CMK (cell line): Measurements from ENCODE around the gene PTPN4.
"Not testable (repeated sequence)": the region's sequence is repeated elsewhere in the genome, so short reads cannot be mapped to it uniquely, and the experiment has no call there.

Experiments
- DNase-seq: peaks from one replicate; pipeline ENCODE4 v3.0.0-alpha.2; 2010; ENCODE audit warnings: low read depth

The PTPN4 gene

DNA sequence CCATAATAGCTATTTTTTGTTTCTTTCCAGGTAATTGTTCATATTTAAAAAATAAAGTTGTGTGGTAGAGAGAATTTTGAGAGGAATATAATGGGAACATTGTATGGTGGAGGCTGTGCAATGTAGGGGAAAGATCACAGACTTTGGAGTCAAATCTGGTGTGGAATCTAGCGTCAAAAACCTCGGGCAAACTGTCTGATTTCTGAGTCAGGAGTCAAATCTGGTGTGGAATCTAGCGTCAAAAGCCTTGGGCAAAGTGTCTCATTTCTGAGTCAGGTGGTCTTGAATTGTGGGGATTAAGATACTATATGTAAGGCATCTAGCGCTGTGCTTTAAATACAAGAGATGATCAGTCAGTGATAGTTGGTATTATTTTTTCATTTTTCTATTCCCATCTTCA lies 5.1 kb downstream of the PTPN4 start:
- no peak for DNase-seq

DNA sequence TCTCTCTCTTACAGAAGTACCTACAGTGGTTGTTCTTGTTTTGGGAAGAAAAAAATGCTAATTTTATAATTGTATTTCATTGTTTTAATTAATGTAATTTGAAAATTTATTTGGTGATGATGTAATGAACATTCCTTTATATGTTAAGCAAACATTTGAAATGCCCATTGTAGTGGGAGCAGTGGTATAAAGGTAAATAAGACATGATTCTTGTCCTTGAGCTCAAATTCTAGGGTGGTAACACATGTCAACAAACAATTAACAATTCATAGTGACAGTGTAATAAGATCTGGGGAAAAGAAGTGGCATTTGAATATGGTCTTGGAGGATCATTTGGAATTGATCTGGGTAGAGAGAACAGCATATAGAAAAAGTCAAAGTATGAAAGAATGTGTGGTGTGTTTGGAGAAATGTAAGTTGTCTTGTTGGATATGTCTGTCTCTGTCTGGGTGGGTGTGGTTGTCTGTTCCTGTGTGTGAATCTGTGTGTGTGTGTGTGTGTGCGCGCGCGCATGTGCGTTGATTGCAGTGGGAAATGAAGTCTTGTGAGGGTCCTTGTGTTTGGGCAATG lies 5.8 kb downstream of the PTPN4 start:
- DNase-seq: no peak

DNA sequence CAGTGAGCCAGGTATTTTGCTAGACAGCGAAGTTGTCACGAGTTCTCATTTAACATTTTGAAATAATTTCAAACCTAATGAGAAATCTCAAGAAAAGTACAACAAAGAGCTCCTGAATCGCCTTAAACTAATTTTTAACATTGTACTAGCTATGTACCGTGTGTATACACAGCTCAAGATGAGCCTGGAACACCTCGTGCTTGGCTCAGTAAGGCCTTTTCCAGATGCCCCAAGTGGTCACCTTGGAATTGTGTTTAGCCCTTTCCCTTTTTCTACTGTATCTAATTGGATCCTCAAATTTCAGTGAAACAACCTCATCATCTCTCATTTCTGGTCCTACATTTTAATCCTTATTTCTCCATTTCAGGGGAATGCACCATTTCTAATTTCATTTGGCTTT lies 7.2 kb downstream of the PTPN4 start:
- DNase-seq: no peak

DNA sequence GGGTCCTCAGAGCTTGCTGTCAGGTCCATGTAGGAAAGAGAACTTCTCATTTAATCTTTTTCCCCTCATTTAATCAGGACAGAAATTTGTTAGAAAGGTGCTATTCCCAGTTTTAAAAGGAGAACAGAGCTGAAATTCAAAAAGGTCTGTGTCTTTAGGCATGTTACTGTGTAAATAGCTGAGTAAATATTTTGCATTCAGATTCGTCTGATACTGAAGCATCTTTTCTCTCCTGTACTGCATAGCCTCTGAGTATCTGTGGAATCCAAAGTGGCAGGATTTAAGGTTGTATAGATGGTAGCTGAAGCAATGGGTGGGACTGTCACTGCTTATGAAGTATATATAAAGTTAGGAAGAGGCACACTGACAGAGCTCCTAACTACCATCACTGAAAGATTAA lies 9.0 kb downstream of the PTPN4 start:
- DNase-seq: no peak

DNA sequence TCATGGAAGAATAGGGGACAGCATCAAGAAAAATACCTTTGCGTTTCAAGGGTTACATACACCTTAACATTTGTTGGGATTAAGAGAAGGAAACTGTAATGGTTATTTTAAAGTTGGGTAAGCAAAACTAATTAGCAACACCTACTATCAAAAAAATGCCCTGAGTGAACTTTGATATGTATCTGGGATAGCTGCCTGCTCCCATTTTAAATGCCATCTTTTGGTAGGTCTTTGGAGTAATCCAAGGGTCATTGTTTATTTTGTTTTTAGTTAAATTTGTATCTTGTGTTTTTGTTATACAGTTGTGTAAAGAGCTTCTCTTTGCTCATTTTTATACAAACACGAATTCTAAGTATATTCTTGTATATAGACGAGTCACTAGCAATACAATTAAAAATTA lies 9.9 kb downstream of the PTPN4 start:
- DNase-seq: no peak

DNA sequence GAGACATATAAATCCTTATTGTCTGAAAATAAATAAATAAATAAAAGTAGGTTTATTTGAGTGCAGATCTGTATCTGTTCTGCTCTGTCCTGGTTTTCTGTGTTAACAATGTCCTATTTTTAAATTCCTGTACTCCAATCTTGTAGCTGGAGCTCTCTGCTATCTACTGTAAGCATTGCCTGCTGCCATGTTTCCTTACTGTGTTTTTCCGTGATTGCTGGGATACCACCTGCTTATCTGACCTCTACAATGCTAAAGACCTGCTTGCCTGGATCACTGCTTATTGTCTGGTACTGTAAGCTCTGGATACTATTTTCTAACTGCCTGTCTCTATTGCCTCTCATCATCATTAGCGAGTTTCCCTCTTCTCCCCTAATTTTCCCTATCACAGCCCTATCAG lies 11.6 kb downstream of the PTPN4 start:
- DNase-seq: no peak

DNA sequence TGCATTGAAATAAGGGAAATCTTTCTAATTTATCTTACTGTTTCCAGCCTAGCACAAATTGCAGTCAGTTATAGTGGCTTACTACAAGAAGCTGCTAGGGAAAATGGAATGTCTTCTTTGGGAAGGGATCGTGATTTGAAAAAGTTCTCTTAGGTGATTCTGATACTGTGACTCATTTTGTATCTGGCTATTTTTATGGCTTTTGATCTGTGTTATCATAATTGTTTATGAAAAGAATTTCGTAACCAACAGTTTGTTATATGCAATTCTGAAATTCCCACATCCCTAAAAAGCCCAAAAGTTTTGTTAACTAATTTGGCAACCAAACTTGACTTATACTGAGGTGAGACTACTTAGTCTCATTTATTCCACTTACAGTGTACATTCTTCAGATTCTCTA lies 12.4 kb downstream of the PTPN4 start:
- no peak for DNase-seq

DNA sequence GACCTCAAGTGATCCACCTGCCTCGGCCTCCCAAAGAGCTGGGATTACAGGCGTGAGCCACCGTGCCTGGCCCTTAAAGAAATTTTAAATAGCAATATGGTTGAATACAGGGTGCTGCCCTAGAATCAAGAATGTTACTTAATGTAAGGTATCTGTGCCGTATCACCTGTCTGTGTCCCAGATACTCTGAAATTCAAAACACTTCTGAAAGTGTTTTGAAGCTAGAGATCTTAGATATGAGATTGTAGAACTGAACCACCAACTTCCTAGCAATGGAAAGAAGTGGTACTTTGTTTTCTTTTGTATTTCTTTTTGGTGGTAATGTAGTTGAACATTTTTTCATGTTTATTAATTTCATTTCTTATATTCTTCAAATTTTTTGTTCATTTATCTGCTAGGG lies 13.0 kb downstream of the PTPN4 start:
- no peak for DNase-seq

DNA sequence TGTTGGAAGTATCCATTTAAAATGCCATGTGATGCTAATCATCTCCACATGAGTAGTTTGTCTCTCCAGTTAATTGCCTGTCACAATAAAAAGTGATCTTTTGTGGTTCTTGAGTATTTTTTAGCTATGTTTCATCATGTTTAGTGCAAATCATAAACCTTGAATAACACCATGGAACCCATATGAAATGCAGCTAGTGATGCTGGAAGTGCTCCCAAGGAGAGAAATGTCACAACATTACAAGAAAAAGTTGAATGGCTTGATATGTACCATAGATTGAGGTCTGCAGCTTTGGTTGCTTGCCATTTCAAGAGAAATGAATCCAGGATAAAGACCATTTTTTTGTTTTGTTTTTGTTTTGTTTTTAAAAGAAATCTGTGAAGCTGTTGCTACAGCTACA lies 14.3 kb downstream of the PTPN4 start:
- DNase-seq: no peak

DNA sequence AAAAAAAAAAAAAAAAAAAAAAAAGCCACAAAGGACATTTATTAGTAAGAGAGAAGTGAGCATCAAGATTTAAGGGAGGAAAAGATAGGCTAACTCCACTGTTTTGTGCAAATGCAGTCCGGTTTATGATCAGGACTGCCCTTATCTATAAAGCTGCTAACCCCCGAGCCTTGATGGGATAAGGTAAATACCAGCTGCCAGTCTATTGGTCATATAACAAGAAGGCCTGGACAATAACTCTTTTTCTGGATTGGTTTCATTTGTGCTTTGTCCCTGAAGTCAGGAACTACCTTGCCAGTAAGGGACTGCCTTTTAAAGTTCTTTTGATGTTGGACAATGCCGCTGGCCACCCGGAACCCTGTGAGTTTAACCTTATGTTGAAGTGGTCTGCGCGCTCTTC lies 15.4 kb downstream of the PTPN4 start:
- no peak for DNase-seq

DNA sequence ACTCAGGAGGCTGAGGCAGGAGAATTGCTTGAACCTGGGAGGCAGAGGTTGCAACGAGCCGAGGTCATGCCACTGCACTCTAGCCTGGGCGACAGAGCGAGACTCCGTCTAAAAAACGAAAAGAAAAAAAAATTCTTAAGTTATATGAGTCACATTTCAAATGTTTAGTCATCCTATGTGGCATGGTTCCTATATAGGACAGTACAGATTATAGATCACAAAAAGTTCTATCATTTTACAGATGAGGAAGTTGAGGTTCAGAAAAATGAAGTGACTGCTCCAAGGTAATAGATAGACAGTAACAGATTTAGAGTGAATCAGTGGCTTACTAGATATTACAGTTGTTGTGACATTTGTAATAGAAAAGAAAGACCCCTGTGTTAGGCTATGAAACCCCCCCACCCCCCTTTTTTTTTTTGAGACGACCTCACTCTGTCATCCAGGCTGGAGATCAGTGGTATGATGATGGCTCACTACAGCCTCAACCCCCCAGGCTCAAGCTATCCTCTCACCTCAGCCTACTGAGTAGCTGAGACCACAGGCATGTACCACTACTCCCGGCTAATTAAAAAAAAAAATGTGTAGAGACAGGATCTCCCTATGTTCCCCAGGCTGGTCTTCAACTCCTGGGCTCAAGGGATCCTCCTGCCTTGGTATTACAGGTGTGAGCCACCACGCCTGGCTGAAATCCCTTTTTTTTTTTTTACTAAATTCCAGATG lies 22.7 kb downstream of the PTPN4 start:
- DNase-seq: no peak

DNA sequence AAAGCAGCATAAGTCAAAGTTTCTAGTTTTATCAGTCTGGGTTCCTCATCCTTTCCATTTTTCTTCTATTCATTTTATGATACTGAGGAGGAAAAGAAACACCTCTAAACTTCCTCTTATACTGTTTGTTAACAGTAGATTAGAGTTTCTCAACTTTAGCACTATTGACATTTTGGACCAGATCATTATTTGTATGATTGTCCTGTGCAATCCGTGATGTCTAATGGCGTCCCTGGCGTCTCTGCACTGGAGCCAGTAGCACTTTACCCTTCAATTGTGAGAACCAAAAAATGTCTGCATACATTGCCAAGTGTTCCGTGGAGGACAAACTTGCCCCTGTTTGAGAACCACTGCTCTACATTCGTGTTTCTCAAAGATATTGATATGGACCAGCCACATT lies 25.2 kb downstream of the PTPN4 start:
- DNase-seq: no peak

DNA sequence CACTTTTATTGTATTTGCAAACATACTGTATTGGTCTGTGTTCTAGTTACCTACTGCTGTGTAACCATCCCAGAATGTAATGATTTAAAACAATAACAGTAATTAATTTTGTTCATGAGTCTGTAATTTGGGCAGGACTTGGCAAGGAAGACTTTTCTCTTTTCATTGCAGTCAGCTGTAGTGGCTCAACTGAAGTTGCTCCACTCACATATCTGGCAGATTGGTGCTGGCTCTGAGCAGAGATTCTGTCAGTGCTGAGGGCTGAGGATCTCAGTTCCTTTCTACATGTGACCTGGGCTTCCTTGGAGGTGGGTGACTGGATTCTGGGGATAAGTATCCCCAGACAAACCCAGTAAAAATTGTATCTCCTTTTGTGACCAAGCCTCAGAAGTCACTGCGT lies 26.6 kb downstream of the PTPN4 start:
- DNase-seq: no peak

DNA sequence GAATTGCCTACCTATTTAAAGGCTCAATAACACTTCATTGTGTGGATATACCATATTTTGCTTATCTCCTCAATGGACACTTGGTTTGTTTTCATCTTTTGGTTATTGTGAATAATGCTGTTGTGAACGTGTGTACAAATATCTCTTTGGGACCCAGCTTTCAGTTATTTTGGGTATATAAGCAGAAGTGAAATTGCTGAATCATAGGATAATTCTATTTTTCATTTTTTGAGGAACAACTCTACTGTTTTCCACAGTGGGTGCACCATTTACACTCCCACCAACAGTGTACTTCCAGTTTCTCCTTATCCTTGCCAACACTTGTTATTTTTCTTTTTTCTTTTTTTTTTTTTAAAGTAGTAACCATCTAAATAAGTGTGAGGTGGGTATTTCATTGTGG lies 29.0 kb downstream of the PTPN4 start:
- no peak for DNase-seq

DNA sequence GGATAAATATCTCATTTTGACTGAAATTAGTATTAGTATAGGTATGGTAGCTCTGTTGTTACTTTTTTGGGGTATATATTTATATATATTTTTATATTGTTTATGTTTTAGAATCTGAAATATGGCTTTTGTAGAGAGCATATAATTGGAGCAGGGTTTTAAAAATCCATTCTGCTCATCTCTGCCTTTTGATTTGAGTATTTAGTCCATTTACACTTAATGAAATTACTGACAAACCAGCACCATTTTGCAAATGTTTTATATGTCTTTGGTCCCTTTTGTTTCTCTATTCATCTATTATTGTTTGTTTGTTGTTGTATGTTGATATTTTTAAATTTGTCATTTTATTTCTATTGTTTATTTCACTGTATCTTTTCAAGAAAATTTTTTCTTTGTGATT lies 30.7 kb downstream of the PTPN4 start:
- DNase-seq: no peak

DNA sequence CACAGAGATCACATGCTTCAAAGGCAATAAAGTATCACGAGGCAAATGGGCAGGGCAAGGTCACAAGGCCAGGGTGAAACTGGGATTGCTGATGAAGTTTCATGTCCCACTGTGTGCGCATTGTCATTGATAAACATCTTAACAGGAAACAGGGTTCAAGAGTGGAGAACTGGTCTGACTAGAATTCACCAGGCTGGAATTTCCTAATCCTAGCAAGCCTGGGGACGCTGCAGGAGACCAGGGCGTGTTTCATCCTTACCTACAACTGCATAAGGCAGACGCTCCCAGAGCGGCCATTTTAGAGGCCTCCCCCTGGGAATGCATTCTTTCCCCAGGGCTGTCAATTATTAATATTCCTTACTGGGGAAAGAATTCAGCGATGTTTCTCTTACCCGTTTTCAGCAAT lies 33.2 kb downstream of the PTPN4 start:
- DNase-seq: no peak

DNA sequence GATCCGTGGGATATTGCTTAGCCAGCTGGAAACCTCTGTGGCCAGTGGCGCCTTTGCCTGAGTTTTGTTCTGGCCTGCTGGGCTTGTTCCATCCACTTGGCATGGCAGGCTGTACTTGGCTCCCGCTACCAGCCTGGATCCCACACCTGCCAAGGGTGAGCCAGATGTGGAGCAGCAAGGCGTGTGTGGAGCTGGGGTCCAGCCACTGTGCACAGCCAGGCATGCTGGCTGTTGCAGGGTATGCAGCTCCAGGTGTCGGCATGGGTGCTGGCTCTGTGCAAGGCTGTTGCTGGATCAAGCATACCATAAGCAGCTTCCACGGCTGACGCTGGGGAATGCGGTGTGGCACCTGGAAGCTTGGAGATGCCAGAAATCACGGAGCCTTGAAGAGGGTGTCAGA lies 34.5 kb downstream of the PTPN4 start:
- no peak for DNase-seq

DNA sequence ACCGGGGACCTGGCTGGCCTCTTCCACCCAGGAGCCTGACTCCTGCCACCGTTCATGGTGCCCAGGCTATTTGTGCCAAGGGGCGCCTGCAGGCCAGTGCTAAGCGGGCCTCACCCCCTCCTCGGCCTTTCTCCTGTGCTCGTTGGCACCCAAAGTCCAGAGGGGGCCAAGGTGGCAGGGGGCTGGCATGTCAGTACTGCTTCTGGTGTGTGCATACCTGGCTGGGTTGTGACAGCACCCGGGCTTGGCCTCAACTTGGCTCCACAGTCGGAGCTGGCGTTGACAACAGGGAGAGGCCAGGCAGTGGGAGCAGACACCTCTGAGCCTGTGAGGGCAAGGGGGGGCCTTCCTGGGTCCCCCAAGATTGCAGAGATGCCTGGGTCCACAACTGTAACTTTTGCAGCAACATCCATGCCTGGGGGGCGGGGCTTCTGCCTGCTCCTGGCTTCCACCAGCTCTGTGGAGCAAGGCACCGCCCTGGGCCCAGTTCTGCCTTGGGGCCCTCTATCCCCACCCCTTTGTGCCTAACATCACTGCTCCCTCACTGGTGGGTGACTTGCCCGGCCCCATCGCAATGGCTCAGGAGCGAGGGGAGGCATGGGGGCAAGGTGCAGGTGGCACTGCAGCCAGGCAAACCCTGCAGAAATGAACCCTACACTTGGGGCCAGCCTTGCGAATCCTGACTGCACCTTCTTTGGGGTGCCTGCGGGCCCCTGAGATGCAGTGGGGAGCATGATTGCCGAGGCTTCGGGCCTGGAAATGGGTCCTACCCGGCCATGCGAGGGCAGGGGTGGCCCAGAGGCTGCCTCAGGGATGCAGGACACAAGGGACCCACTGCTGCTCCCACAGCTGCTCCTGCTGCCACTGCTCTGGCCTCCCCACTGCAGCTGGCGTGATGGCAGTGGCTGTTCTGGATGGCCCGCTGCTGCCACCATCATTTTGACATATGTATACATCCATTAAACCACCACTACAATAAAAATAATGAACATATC lies 35.9 kb downstream of the PTPN4 start:
- DNase-seq: no peak

DNA sequence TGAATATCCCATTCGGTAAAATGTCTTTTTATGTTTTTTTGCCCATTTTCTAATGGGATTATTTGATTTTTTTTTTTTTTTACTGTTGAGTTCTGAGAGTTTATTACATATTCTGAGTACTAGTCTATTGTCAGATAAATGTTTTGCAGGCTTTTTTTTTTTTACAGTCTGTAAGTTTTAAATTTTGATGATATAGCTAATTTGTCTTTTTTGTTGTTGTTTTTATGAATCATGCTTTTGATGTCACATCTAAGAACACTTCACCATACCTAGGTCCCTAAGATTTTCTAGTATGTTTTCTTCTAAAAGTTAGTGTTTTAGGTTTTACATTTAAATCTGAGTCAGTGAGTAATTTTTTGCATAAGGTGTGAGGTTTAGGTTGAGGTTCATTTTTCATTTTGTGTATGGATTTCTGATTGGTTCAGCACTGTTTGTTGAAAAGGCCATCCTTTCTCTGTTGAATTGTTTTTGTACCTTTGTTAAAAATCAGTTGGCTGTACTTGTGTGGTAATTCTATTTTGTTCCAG lies 40.7 kb downstream of the PTPN4 start:
- no peak for DNase-seq

DNA sequence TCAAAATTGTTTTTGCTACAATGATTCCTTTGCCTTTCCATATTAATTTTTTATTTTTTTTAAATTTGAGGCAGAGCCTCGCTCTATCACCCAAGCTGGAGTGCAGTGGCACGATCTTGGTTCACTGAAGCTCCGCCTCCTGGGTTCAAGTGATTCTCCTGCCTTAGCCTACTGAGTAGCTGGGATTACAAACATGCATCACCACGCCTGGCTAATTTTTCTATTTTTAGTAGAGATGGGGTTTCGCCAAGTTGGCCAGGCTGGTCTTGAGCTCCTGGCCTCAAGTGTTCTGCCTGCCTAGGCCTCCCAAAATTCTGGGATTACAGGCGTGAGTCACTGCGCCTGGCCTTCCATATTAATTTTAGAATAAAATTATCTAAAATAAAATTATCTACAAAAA lies 41.3 kb downstream of the PTPN4 start:
- no peak for DNase-seq

DNA sequence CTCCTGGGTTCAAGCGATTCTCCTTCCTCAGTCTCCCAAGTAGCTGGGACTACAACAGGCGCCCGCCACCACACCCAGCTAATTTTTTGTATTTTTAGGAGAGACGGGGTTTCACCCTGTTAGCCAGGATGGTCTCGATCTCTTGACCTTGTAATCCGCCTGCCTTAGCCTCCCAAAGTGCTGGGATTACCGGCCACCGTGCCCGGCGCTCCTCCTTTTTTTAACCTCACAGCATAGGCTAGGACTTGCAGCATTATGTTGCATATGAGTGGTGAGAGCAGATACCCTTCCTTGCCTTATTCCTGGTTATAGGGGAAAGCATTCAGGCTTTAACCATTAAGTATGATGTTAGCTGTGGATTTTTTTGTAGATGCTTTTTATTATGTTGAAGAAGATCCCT lies 42.3 kb downstream of the PTPN4 start:
- DNase-seq: not testable (repeated sequence)

DNA sequence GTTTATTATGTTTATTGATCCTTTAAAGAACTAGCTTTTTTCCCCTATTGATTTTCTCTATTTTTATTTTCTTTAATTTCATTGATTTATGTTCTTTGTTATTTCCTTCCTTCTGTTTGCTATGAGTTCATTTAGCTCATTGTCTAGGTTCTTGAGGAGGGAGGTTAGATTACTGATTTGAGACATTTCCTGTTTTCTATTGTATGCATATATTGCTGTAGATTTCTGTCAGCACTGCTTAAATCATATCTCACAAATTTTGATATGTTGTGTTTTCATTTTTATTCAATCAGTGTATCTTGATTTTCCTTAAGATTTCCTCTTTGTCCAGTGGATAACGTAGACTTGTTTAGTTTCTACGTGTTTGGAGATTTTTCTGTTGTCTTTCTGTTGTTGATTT lies 43.4 kb downstream of the PTPN4 start:
- no peak for DNase-seq

DNA sequence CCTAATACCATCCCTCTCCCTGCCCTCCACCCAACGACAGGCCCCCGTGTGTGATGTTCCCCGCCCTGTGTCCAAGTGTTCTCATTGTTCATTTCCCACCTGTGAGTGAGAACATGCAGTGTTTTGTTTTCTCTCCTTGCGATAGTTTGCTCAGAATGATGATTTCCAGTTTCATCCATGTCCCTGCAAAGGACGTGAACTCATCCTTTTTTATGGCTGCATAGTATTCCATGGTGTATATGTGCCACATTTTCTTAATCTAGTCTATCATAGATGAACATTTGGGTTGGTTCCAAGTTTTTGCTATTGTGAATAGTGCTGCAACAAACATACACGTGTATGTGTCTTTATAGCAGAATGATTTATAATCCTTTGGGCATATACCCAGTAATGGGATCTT lies 44.7 kb downstream of the PTPN4 start:
- DNase-seq: not testable (repeated sequence)
